GM20431 (cell line): ENCODE data around the gene TTC16.
"Not testable (repeated sequence)": the region's sequence is repeated elsewhere in the genome, so short reads cannot be mapped to it uniquely, and the experiment has no call there.

ENCODE experiments used
- in situ Hi-C: fragments of 300-500 bp; cut with MseI, MboI; formaldehyde crosslinking; loops from one replicate; pipeline ENCODE4 v1.15.0; 2020; ENCODE audit warnings: low sequenced_read_pairs; ENCODE audit not compliant: unreplicated experiment

TTC16 gene

DNA sequence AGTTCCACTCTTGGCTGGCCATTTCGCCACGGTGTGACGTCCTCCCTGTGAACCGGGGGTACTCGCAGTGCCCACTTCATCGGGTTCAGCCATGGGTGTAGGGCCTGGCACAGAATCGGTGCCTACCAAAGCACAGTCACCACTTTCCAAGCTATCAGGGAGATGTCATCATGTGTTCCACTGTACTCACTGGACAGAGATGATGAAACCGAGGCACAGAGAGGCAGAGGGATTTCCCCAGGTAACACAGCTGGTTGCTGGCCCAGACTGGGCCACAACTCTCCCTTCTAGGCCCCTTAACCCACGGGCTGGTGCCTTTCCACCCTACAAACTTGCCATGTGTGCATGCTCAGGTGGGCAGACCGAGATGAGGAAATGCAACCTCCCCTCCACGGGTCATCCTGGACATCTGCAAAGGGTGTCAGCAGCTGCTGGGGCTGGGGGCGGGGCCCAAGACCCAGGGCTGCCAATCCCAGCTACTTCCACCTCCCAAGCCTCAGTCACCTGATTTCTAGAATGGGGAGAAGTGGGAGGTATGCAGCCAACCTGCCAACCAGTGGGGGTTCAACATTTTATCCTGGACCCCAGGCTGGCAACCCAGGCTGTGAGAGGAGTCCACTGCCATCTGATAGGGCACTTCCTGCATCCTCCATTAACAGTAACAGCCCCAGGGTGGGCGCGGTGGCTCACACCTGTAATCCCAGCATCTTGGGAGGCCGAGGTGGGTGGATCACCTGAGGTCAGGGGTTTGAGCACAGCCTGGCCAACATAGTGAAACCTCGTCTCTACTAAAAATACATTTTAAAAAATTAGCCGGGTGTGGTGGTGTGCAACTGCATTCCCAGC lies 63.5 kb downstream of the TTC16 start:
- in situ Hi-C loops = no loop called here

GRCh38 chr9:127780126-127780885 lies 64.4 kb downstream of the TTC16 start:
- in situ Hi-C loops = no loop called here

DNA sequence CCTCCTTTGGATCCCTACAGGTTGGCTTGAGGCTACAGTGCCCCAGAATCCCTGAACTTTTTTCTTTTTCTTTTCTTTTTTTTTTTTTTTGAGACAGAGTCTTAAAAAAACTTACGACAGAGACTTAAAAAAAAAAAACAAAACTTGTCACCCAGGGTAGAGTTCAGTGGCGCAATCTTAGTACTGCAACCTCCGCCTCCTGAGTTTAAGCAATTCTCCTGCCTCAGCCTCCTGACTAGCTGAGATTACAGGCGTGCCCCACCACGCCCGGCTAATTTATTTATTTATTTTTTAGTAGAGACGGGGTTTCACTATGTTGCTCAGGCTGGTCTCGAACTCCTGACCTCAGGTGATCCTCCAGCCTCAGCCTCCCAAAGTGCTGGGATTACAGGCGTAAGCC lies 65.0 kb downstream of the TTC16 start:
- in situ Hi-C loops = not testable (repeated sequence)
